GM18499 (cell line): ENCODE measurements around the gene RPS27.
"Not testable (repeated sequence)": the region's sequence is repeated elsewhere in the genome, so short reads cannot be mapped to it uniquely, and the experiment has no call there.

Experiments
- ATAC-seq: cut with Tn5 transposase; IDR thresholded peaks from one replicate; pipeline ENCODE4 v1.9.1; 2021; ENCODE audit warnings: moderate number of reproducible peaks; ENCODE audit not compliant: insufficient read depth, unreplicated experiment

The RPS27 gene

GRCh38 chr1:153984123-153984894 lies 6.3 kb upstream of the RPS27 start:
- no peak for ATAC-seq

- no peak for ATAC-seq
Observed at GRCh38 chr1:153985341-153985912, 5.1 kb upstream of the RPS27 start.

- ATAC-seq, result no peak
Observed at GRCh38 chr1:153985941-153986761, 4.4 kb upstream of the RPS27 start, which contains the start of gene RAB13. Gene RAB13 (minus strand): TSS chr1:153986339. CDS start chr1:153986236, 103 bp downstream.

- ATAC-seq, result no peak
Observed at GRCh38 chr1:153987621-153988020, 2.9 kb upstream of the RPS27 start.

- no peak for ATAC-seq
Observed at GRCh38 chr1:153991151-153991630, 629 bp downstream of the RPS27 start.

- no peak for ATAC-seq
Observed at GRCh38 chr1:153991806-153992205, 1.2 kb downstream of the RPS27 start.

- no peak for ATAC-seq
Observed at GRCh38 chr1:153995202-153995601, 4.6 kb downstream of the RPS27 start.

GRCh38 chr1:153995640-153996039 lies 5.1 kb downstream of the RPS27 start:
- ATAC-seq, result no peak

GRCh38 chr1:153996882-153997281 lies 6.3 kb downstream of the RPS27 start:
- ATAC-seq, result not testable (repeated sequence)

- no peak for ATAC-seq
Observed at GRCh38 chr1:154000420-154000819, 9.9 kb downstream of the RPS27 start.

GRCh38 chr1:154006136-154006535 lies 15.6 kb downstream of the RPS27 start:
- no peak for ATAC-seq

GRCh38 chr1:154012129-154012528 lies 21.6 kb downstream of the RPS27 start:
- ATAC-seq, result no peak

GRCh38 chr1:154012543-154012942 lies 22.0 kb downstream of the RPS27 start:
- ATAC-seq, result not testable (repeated sequence)

GRCh38 chr1:154014154-154014907 lies 23.8 kb downstream of the RPS27 start:
- no peak for ATAC-seq

GRCh38 chr1:154019269-154019668 lies 28.7 kb downstream of the RPS27 start:
- no peak for ATAC-seq

GRCh38 chr1:154019940-154020339 lies 29.4 kb downstream of the RPS27 start:
- ATAC-seq, result no peak

GRCh38 chr1:154033697-154034096 lies 43.1 kb downstream of the RPS27 start:
- not testable (repeated sequence) for ATAC-seq
